ENCODE results near the gene PC. TPM values are rescaled to one million over a fixed set of nuclear protein-coding genes. Genes with fewer than 3 reads are reported as not detected.

The PC gene
- total and polyA plus RNA-seq, 7 donors, result 2.0 to 40.2 (median 11.8) TPM

GRCh38 chr11:66956689-66957290 lies 1.4 kb downstream of the PC start:
- Histone ChIP-seq H3K4me1 (peaks cover 0 to 17% (median 14%) of the 10 kb centered on the region in 4 donors), H3K9me3 (no peaks in the 10 kb centered on the region), H3K27ac (peak overlapping the region in 2 of 4 donors; percentile 80 to 81), H3K36me3 (peaks cover 0 to 3% (median 0%) of the 10 kb centered on the region in 4 donors), H3K27me3 (no peaks in the 10 kb centered on the region), H3K4me3 (no peak overlapping the region)
- 56 to 74% methylated on average over 7 of the region's 7 CpGs for WGBS, 2 donors
- intact Hi-C loops (cut with DNase I), result no loop called here
- DNase-seq, result peak; percentile 70
- TF ChIP-seq EP300 (IDR thresholded peaks at IDR 0.05) (no peak), CTCF (IDR thresholded peaks at IDR 0.05) (no peak), POLR2A (IDR thresholded peaks at IDR 0.05) (no peak), POLR2AphosphoS5 (IDR thresholded peaks at IDR 0.05) (no peak)

- WGBS, 2 donors, result 54 to 80% methylated on average over 13 of the region's 13 CpGs
- Histone ChIP-seq H3K9me3 (no peaks in the 10 kb centered on the region), H3K27me3 (no peaks in the 10 kb centered on the region), H3K4me1 (peaks cover 0 to 10% (median 8%) of the 10 kb centered on the region in 4 donors), H3K36me3 (peaks cover 0 to 4% (median 0%) of the 10 kb centered on the region in 4 donors), H3K4me3 (no peak overlapping the region), H3K27ac (no peak overlapping the region)
- no peak for TF ChIP-seq POLR2A (IDR thresholded peaks at IDR 0.05)
- TF ChIP-seq EP300 (IDR thresholded peaks at IDR 0.05), result no peak
- TF ChIP-seq POLR2AphosphoS5 (IDR thresholded peaks at IDR 0.05), result no peak
- TF ChIP-seq CTCF (IDR thresholded peaks at IDR 0.05), result no peak
- DNase-seq, result no peak
- intact Hi-C loops (cut with DNase I), result no loop called here
Observed at GRCh38 chr11:66953081-66953833, 4.9 kb downstream of the PC start.

DNA sequence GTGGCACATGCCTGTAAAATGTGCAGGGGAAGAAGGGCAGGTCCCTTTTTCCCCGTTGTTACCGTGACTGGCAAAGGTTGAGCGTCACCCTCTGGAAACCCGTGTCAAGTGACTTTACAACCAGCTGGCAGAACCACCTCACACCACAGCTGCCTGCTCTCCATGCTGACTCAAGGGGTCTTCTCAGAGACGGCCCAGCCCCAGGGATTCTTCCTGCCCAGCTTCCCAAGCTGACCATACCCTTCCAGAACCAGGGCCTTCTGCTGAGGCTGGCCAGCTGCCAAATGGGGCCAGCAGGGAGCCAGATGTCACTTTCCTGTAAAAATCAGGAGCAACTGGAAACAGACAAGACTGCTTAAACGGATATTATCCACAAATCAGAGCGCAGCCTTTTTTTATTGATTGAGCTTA lies 6.3 kb downstream of the PC start:
- Histone ChIP-seq H3K36me3 (peaks cover 0 to 4% (median 0%) of the 10 kb centered on the region in 4 donors), H3K27me3 (no peaks in the 10 kb centered on the region), H3K9me3 (no peaks in the 10 kb centered on the region), H3K4me1 (peaks cover 0 to under 1% (median 0%) of the 10 kb centered on the region in 4 donors), H3K4me3 (no peak overlapping the region), H3K27ac (no peak overlapping the region)
- 19 to 57% methylated on average over 7 of the region's 7 CpGs for WGBS, 2 donors
- TF ChIP-seq POLR2AphosphoS5 (IDR thresholded peaks at IDR 0.05), result no peak
- TF ChIP-seq POLR2A (IDR thresholded peaks at IDR 0.05), result peak in 1 of 2 donors; percentile 19
- intact Hi-C loops (cut with DNase I), result no loop called here
- DNase-seq, result no peak

DNA sequence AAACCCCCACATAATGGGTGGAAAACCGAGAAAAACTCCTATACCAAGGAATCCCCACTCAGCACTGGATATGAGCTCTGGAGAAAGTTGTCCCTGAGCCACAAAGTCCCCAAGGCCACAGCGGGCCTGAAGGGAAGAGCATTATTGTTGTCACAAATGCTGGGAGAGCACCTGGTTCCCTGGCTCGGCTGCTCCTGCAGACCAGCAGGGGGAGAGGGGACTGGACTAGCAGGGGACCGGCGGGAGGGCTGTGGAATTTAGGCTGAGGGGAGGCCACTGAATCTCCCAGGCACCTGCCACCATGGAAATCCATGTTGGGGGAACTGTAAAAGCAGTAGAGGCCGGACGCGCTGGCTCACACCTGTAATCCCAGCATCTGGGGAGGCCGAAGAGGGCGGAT lies 7.0 kb downstream of the PC start:
- Histone ChIP-seq H3K4me1 (no peaks in the 10 kb centered on the region), H3K27ac (no peak overlapping the region), H3K4me3 (no peak overlapping the region), H3K27me3 (no peaks in the 10 kb centered on the region), H3K36me3 (peaks cover 0 to 4% (median 0%) of the 10 kb centered on the region in 4 donors), H3K9me3 (no peaks in the 10 kb centered on the region)
- TF ChIP-seq CTCF (IDR thresholded peaks at IDR 0.05), result no peak
- no peak for TF ChIP-seq POLR2AphosphoS5 (IDR thresholded peaks at IDR 0.05)
- no peak for TF ChIP-seq EP300 (IDR thresholded peaks at IDR 0.05)
- no peak for TF ChIP-seq POLR2A (IDR thresholded peaks at IDR 0.05)
- WGBS, 2 donors, result 93 to 94% methylated on average over 10 of the region's 10 CpGs
- intact Hi-C loops (cut with DNase I), result no loop called here
- DNase-seq, result no peak

DNA sequence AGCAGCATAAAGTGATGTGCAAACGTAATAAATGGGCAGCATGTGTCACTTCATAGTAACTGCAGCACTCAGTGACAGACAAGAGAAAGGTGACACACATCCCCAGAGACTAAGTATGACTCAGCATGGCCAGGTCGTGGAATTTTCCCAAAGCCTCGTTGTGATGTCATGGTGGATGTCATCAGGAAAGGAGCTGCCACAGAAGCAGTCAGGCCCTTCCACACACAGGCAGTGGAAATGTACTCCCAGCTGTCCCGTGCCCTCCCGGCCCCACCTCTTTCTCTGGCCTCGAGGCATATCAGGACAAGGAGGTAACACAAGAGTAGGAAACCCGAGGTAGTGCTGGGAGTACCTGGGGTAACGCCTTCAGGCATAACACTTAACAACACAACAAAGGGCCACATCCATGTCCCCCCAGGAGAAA lies 8.1 kb downstream of the PC start:
- TF ChIP-seq POLR2AphosphoS5 (IDR thresholded peaks at IDR 0.05) (no peak), POLR2A (IDR thresholded peaks at IDR 0.05) (no peak), CTCF (IDR thresholded peaks at IDR 0.05) (no peak), EP300 (IDR thresholded peaks at IDR 0.05) (no peak)
- H3K4me3 ChIP-seq, result no peak overlapping the region
- H3K27me3 ChIP-seq, result no peaks in the 10 kb centered on the region
- H3K9me3 ChIP-seq, result no peaks in the 10 kb centered on the region
- peak; percentile 67 for DNase-seq
- intact Hi-C loops (cut with DNase I), result no loop called here
- H3K27ac ChIP-seq, result no peak overlapping the region
- no peaks in the 10 kb centered on the region for H3K4me1 ChIP-seq
- peaks cover 0 to 4% (median 0%) of the 10 kb centered on the region in 4 donors for H3K36me3 ChIP-seq
- WGBS, 2 donors, result 32 to 62% methylated on average over 8 of the region's 8 CpGs

All from sigmoid colon (tissue), 7 donors.